T-helper 1 cell treated with Interleukin-12 subunit alpha and Interleukin-12 subunit beta and Interleukin-4 antibody, amounts not matched to agents 30 μg/mL and 1 μg/mL, for 36 hours (primary cell): ENCODE measurements around the gene DFFB.

ENCODE experiments used
- H3K27ac Mint-ChIP-seq: one replicate; pipeline ENCODE4 v1.8.0; 2021; ENCODE audit warnings: mild to moderate bottlenecking, mixed read lengths
- H3K27me3 Mint-ChIP-seq: one replicate; pipeline ENCODE4 v1.8.0; 2021; ENCODE audit warnings: low read depth, mixed read lengths
- H3K36me3 Mint-ChIP-seq: one replicate; pipeline ENCODE4 v1.8.0; 2021; ENCODE audit warnings: low read depth, mixed read lengths
- H3K4me1 Mint-ChIP-seq: one replicate; pipeline ENCODE4 v1.8.0; 2021; ENCODE audit warnings: low read depth, mixed read lengths
- H3K4me3 Mint-ChIP-seq: one replicate; pipeline ENCODE4 v1.8.0; 2021; ENCODE audit warnings: mild to moderate bottlenecking, moderate library complexity, mixed read lengths
- H3K9me3 Mint-ChIP-seq: one replicate; pipeline ENCODE4 v1.8.0; 2021; ENCODE audit warnings: mixed read lengths

Gene DFFB

GRCh38 chr1:3923378-3924185 lies 66.3 kb downstream of the DFFB start:
- Mint-ChIP-seq H3K36me3 (no peaks in the 10 kb centered on the region), H3K9me3 (no peaks in the 10 kb centered on the region), H3K4me3 (no peak overlapping the region), H3K4me1 (no peaks in the 10 kb centered on the region), H3K27me3 (no peaks in the 10 kb centered on the region), H3K27ac (no peak overlapping the region)

- no peaks in the 10 kb centered on the region for H3K27me3 Mint-ChIP-seq
- H3K9me3 Mint-ChIP-seq, result no peaks in the 10 kb centered on the region
- H3K4me1 Mint-ChIP-seq, result no peaks in the 10 kb centered on the region
- no peaks in the 10 kb centered on the region for H3K36me3 Mint-ChIP-seq
- H3K27ac Mint-ChIP-seq, result no peak overlapping the region
- no peak overlapping the region for H3K4me3 Mint-ChIP-seq
Measured at GRCh38 chr1:3924186-3924824, 67.0 kb downstream of the DFFB start.

DNA sequence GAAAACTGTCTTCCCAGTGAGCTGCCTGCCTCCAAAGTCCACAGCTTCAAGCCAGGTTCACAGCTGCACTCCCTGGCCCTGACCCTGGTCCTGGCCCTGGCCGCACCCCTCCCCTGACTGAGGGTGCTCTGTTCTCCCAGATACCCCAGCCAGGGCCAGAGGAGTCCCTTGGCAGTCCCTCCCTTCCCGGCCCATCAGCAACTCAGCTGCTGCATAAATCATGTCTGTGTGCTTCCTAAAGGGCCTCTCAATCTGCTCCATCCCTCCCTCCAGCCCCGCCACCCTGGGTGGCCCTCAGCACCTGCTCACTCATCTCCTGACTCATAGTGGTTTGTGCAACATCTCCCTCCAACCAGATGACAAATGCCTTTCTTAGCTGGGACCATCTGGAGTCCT lies 67.5 kb downstream of the DFFB start:
- Mint-ChIP-seq H3K27ac (no peak overlapping the region), H3K4me3 (no peak overlapping the region), H3K4me1 (no peaks in the 10 kb centered on the region), H3K36me3 (no peaks in the 10 kb centered on the region), H3K9me3 (no peaks in the 10 kb centered on the region), H3K27me3 (no peaks in the 10 kb centered on the region)

- peaks cover 4% of the 10 kb centered on the region for H3K9me3 Mint-ChIP-seq
- peaks cover 2% of the 10 kb centered on the region for H3K36me3 Mint-ChIP-seq
- no peaks in the 10 kb centered on the region for H3K27me3 Mint-ChIP-seq
Measured at GRCh38 chr1:3925256-3925655, 68.0 kb downstream of the DFFB start.

GRCh38 chr1:3925762-3926161 lies 68.5 kb downstream of the DFFB start:
- no peaks in the 10 kb centered on the region for H3K27me3 Mint-ChIP-seq
- no peak overlapping the region for H3K27ac Mint-ChIP-seq
- no peaks in the 10 kb centered on the region for H3K4me1 Mint-ChIP-seq
- peaks cover 4% of the 10 kb centered on the region for H3K36me3 Mint-ChIP-seq
- no peak overlapping the region for H3K4me3 Mint-ChIP-seq
- peaks cover 7% of the 10 kb centered on the region for H3K9me3 Mint-ChIP-seq

More at GRCh38 chr1:3925256-3925655, 68.0 kb downstream of the DFFB start:
- H3K27ac Mint-ChIP-seq, result no peak overlapping the region
- no peaks in the 10 kb centered on the region for H3K4me1 Mint-ChIP-seq
- H3K4me3 Mint-ChIP-seq, result no peak overlapping the region

GRCh38 chr1:3926956-3927355 lies 69.7 kb downstream of the DFFB start:
- Mint-ChIP-seq H3K27ac (no peak overlapping the region), H3K27me3 (no peaks in the 10 kb centered on the region), H3K4me1 (no peaks in the 10 kb centered on the region), H3K4me3 (no peak overlapping the region), H3K9me3 (peaks cover 7% of the 10 kb centered on the region), H3K36me3 (peaks cover 4% of the 10 kb centered on the region)

DNA sequence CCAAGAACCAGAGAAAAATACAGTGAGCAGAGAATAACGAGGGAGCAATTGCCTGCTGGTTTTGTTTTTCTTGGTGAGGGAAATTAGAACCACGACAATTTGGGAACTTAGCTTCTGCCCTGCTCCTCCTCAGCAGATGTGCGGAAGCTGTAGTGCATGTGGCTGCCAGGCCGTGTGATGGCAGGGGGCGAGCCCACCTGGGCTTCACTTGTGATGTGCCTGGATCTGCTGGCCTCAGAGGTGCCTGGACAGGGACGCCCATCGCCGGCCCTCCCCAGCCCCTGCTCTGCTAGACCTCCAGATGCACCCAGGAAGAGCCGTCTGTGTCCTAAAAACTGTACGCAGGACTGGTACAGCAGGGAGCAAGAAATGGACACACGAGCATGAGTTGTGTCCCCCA lies 71.3 kb downstream of the DFFB start:
- H3K4me3 Mint-ChIP-seq, result no peak overlapping the region
- peaks cover 7% of the 10 kb centered on the region for H3K9me3 Mint-ChIP-seq
- H3K4me1 Mint-ChIP-seq, result no peaks in the 10 kb centered on the region
- H3K27ac Mint-ChIP-seq, result no peak overlapping the region
- H3K27me3 Mint-ChIP-seq, result no peaks in the 10 kb centered on the region
- peaks cover 4% of the 10 kb centered on the region for H3K36me3 Mint-ChIP-seq

- Mint-ChIP-seq H3K27me3 (no peaks in the 10 kb centered on the region), H3K4me3 (no peak overlapping the region), H3K9me3 (peaks cover 7% of the 10 kb centered on the region), H3K4me1 (no peaks in the 10 kb centered on the region), H3K36me3 (peaks cover 4% of the 10 kb centered on the region), H3K27ac (no peak overlapping the region)
Measured at GRCh38 chr1:3929126-3929525, 71.8 kb downstream of the DFFB start.

GRCh38 chr1:3930301-3931006 lies 73.2 kb downstream of the DFFB start:
- Mint-ChIP-seq H3K4me1 (no peaks in the 10 kb centered on the region), H3K4me3 (no peak overlapping the region), H3K27ac (no peak overlapping the region), H3K27me3 (no peaks in the 10 kb centered on the region), H3K36me3 (peaks cover 4% of the 10 kb centered on the region), H3K9me3 (peaks cover 7% of the 10 kb centered on the region)

DNA sequence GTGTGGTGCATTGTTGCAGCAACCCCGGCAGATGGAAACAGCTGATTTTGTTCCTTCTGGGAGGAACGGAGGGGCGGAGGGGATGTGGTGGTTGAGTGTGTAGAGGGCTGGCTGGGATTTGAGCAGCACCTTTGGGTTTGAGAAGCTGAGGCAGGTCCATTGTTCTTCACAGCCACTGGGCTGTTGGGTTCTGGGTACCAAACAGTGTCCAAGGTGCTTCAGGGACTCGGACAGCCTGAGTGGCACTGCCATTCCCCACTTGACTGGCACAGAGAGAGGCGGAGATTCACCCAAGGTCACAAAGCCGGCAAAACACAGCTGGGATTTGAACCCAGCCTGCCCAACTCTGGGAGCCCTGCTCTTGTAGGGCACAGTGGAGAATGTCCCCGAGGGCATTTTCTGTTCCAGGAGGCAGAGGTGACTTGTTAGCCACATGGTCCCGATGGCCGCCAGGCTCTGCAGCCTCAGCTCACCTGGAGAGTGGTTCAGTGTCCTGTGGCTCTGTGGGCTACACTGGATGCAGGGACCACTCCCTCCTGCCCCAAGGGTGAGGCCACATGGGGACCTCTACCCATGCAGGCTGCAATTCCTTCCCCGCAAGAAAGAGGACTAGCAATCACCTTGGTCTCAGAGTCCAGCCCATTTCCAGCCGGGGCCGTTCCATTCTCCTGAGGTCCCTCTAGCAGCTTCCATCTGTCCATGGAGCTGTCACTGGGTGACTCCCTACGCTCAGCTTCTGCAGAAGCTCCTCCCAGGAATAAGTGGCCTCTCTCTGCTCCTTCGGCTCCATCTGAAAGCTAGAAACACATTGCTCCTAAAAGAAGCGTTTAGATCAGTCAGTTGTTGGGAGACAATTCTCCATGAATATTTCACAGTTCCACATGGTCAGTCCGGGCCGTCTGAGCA lies 74.0 kb downstream of the DFFB start:
- Mint-ChIP-seq H3K27me3 (no peaks in the 10 kb centered on the region), H3K4me3 (no peak overlapping the region), H3K9me3 (peaks cover 7% of the 10 kb centered on the region), H3K36me3 (peaks cover 4% of the 10 kb centered on the region), H3K4me1 (no peaks in the 10 kb centered on the region), H3K27ac (no peak overlapping the region)

GRCh38 chr1:3932156-3932919 lies 75.1 kb downstream of the DFFB start:
- Mint-ChIP-seq H3K4me1 (no peaks in the 10 kb centered on the region), H3K27me3 (no peaks in the 10 kb centered on the region), H3K9me3 (peaks cover 12% of the 10 kb centered on the region), H3K4me3 (no peak overlapping the region), H3K27ac (no peak overlapping the region), H3K36me3 (peaks cover 5% of the 10 kb centered on the region)
